HEK293 (cell line): Measurements from ENCODE around the gene CKAP2L.

Source experiments
- CTCF ChIA-PET: fragments of 350-600 bp; formaldehyde crosslinking; extraction: SDS; loops from one replicate; lab custom pipeline; 2021; ENCODE audit warnings: antibody characterized with exemption; lab: Yijun Ruan, JAX
- POLR2A ChIA-PET: fragments of 300-600 bp; formaldehyde crosslinking; extraction: SDS; loops from one replicate; lab custom pipeline; 2020; ENCODE audit warnings: antibody characterized with exemption, inconsistent platforms; lab: Yijun Ruan, JAX
- H3K27ac ChIP-seq: fragments of 200-500 bp; sonication (Bioruptor generic); 2 replicates; pipeline ENCODE4 v1.5.1; 2014; ENCODE audit warnings: low read depth, low read length, control low read depth, inconsistent platforms; ENCODE audit errors: extremely low read depth
- H3K36me3 ChIP-seq, 2 experiments: fragments of 200-500 bp in 1 of 2; sonication (Bioruptor generic) in 1 of 2; 1 replicate in 1 of 2; 2 replicates in 1 of 2; pipeline ENCODE4 v1.5.1; 2014 to 2017; ENCODE audit warnings: inconsistent platforms in 2 of 2, low read length in 2 of 2; ENCODE audit not compliant: control insufficient read depth in 2 of 2, insufficient read depth in 1 of 2
- H3K4me1 ChIP-seq: fragments of 200-500 bp; sonication (Bioruptor generic); 2 replicates; pipeline ENCODE4 v1.5.1; 2014; ENCODE audit warnings: mild to moderate bottlenecking, low read length, inconsistent platforms; ENCODE audit not compliant: control insufficient read depth, insufficient read depth
- H3K4me3 ChIP-seq: 2 replicates; pipeline ENCODE4 v1.5.1; 2011; ENCODE audit warnings: low read depth, mild to moderate bottlenecking, control low read depth, low read length, moderate library complexity
- H3K9me3 ChIP-seq: fragments of 200-500 bp; sonication (Bioruptor generic); 2 replicates; pipeline ENCODE4 v1.5.1; 2014; ENCODE audit warnings: low read depth, low read length, inconsistent platforms; ENCODE audit not compliant: control insufficient read depth, insufficient read depth
- CTCF ChIP-seq: fragments of 450-650 bp; formaldehyde crosslinking; IDR thresholded peaks from 2 replicates; pipeline ENCODE4 v1.5.1; 2016; ENCODE audit warnings: missing biosample characterization, missing genetic modification characterization
- HOXC10 ChIP-seq: sonication (generic); formaldehyde crosslinking; IDR thresholded peaks from 2 replicates; pipeline ENCODE4 v1.8.1; 2023; ENCODE audit warnings: mild to moderate bottlenecking, missing genetic modification reagents
- ZBTB20 ChIP-seq: fragments of 450-650 bp; formaldehyde crosslinking; IDR thresholded peaks from 2 replicates; pipeline ENCODE4 v1.5.1; 2016; ENCODE audit warnings: missing biosample characterization, missing genetic modification characterization
- ZEB2 ChIP-seq: fragments of 450-650 bp; formaldehyde crosslinking; IDR thresholded peaks from 2 replicates; pipeline ENCODE4 v1.5.1; 2016; ENCODE audit warnings: missing biosample characterization, missing genetic modification characterization
- ZNF132 ChIP-seq: fragments of 450-650 bp; formaldehyde crosslinking; IDR thresholded peaks from 2 replicates; pipeline ENCODE4 v1.5.1; 2017; ENCODE audit warnings: missing biosample characterization, missing genetic modification characterization, borderline replicate concordance
- ZNF133 ChIP-seq: fragments of 450-650 bp; formaldehyde crosslinking; IDR thresholded peaks from 2 replicates; pipeline ENCODE4 v1.5.1; 2016; ENCODE audit warnings: missing biosample characterization, missing genetic modification characterization
- ZNF148 ChIP-seq: fragments of 450-650 bp; formaldehyde crosslinking; IDR thresholded peaks from 2 replicates; pipeline ENCODE4 v1.5.0; 2017; ENCODE audit warnings: missing biosample characterization, missing genetic modification characterization, borderline replicate concordance
- ZNF311 ChIP-seq: fragments of 450-650 bp; formaldehyde crosslinking; IDR thresholded peaks from 2 replicates; pipeline ENCODE4 v1.5.1; 2017; ENCODE audit warnings: missing biosample characterization, missing genetic modification characterization, borderline replicate concordance
- ZNF354C ChIP-seq: fragments of 450-650 bp; formaldehyde crosslinking; IDR thresholded peaks from 2 replicates; pipeline ENCODE4 v1.5.1; 2016; ENCODE audit warnings: missing biosample characterization, missing genetic modification characterization, low read depth, borderline replicate concordance
- ZNF404 ChIP-seq: fragments of 450-650 bp; formaldehyde crosslinking; IDR thresholded peaks from 2 replicates; pipeline ENCODE4 v1.5.1; 2017; ENCODE audit warnings: missing biosample characterization, missing genetic modification characterization
- ZNF426 ChIP-seq: fragments of 450-650 bp; formaldehyde crosslinking; IDR thresholded peaks from 2 replicates; pipeline ENCODE4 v1.5.1; 2017; ENCODE audit warnings: missing biosample characterization, missing genetic modification characterization, mild to moderate bottlenecking, inconsistent platforms, moderate library complexity
- ZNF560 ChIP-seq: fragments of 450-650 bp; formaldehyde crosslinking; IDR thresholded peaks from 2 replicates; pipeline ENCODE4 v1.5.1; 2017; ENCODE audit warnings: missing biosample characterization, missing genetic modification characterization, borderline replicate concordance
- ZNF585B ChIP-seq: fragments of 450-650 bp; formaldehyde crosslinking; IDR thresholded peaks from 2 replicates; pipeline ENCODE4 v1.5.1; 2016; ENCODE audit warnings: missing biosample characterization, missing genetic modification characterization
- ZNF610 ChIP-seq: fragments of 450-650 bp; formaldehyde crosslinking; IDR thresholded peaks from 2 replicates; pipeline ENCODE4 v1.5.1; 2016; ENCODE audit warnings: missing biosample characterization, missing genetic modification characterization, borderline replicate concordance
- ZNF677 ChIP-seq: fragments of 450-650 bp; IDR thresholded peaks from 2 replicates; pipeline ENCODE4 v1.5.0; 2018; ENCODE audit warnings: missing biosample characterization, mild to moderate bottlenecking, missing genetic modification characterization, moderate library complexity

The CKAP2L gene

GRCh38 chr2:112701052-112701451 lies 63.4 kb downstream of the CKAP2L start:
- ChIA-PET CTCF (interaction anchor here (0.6 to 3.6 kb wide), 5 partner anchors 11 to 684 kb away, joined by 3 to 23 read pairs (median 4); no protein-coding TSS in a partner anchor), POLR2A (no interaction called here)
- no peaks in the 10 kb centered on the region for H3K36me3 ChIP-seq
- H3K9me3 ChIP-seq: no peaks in the 10 kb centered on the region
- no peak overlapping the region for H3K27ac ChIP-seq
- H3K4me3 ChIP-seq: no peak overlapping the region
- TF ChIP-seq ZNF311 (tag by site-specific recombination): no peak
- no peak for TF ChIP-seq ZNF426
- no peak for TF ChIP-seq ZNF585B
- TF ChIP-seq ZNF560 (tag by site-specific recombination): no peak
- TF ChIP-seq ZEB2 (tag by site-specific recombination): no peak
- TF ChIP-seq ZNF677 (tag by site-specific recombination): no peak
- no peak for TF ChIP-seq ZNF133 (tag by site-specific recombination)
- TF ChIP-seq, all 188 proteins: peak for 0
- H3K4me1 ChIP-seq: no peaks in the 10 kb centered on the region

- ChIA-PET CTCF (interaction anchor here (0.6 to 3.6 kb wide), 3 partner anchors 10 to 685 kb away, joined by 3 to 23 read pairs (median 4); no protein-coding TSS in a partner anchor), POLR2A (interaction anchor here (0.7 kb wide), 1 partner anchor 19 kb away, joined by 4 read pairs; no protein-coding TSS in a partner anchor)
- H3K36me3 ChIP-seq: no peaks in the 10 kb centered on the region
- no peak overlapping the region for H3K27ac ChIP-seq
- no peaks in the 10 kb centered on the region for H3K4me1 ChIP-seq
- TF ChIP-seq ZNF132 (tag by site-specific recombination): no peak
- TF ChIP-seq ZNF426: no peak
- TF ChIP-seq, all 188 proteins: peak for 0
- Histone ChIP-seq H3K4me3 (no peak overlapping the region), H3K9me3 (no peaks in the 10 kb centered on the region)
Measured at GRCh38 chr2:112699984-112700667, 64.3 kb downstream of the CKAP2L start.

GRCh38 chr2:112698834-112699515 lies 65.4 kb downstream of the CKAP2L start:
- Histone ChIP-seq H3K4me1 (no peaks in the 10 kb centered on the region), H3K9me3 (no peaks in the 10 kb centered on the region), H3K36me3 (no peaks in the 10 kb centered on the region), H3K4me3 (no peak overlapping the region), H3K27ac (no peak overlapping the region)
- ChIA-PET POLR2A (interaction anchor here (0.6 kb wide), 1 partner anchor 27 kb away, joined by 3 read pairs; no protein-coding TSS in a partner anchor), CTCF (interaction anchor here (0.6 to 3.6 kb wide), 4 partner anchors 8 to 99 kb away, joined by 3 to 23 read pairs (median 4); no protein-coding TSS in a partner anchor)
- no peak for TF ChIP-seq HOXC10 (CRISPR knock-in tag)

GRCh38 chr2:112694182-112694581 lies 70.2 kb downstream of the CKAP2L start:
- H3K27ac ChIP-seq: no peak overlapping the region
- H3K36me3 ChIP-seq: no peaks in the 10 kb centered on the region
- H3K4me1 ChIP-seq: no peaks in the 10 kb centered on the region
- CTCF ChIA-PET: interaction anchor here (3.2 kb wide), 1 partner anchor 32 kb away, joined by 21 read pairs; no protein-coding TSS in a partner anchor
- H3K4me3 ChIP-seq: no peak overlapping the region
- H3K9me3 ChIP-seq: no peaks in the 10 kb centered on the region
- no peak for TF ChIP-seq ZNF148 (tag by site-specific recombination)
- no peak for TF ChIP-seq ZBTB20
- TF ChIP-seq ZNF354C: no peak
- no peak for TF ChIP-seq CTCF (tag by site-specific recombination)
- no peak for TF ChIP-seq ZNF610 (tag by site-specific recombination)
- no peak for TF ChIP-seq ZNF404 (tag by site-specific recombination)
- TF ChIP-seq, all 188 proteins: peak for 0
- POLR2A ChIA-PET: no interaction called here
